HG03135 (cell line): ENCODE results near the gene TRIO.

Experiments
- ATAC-seq: cut with Tn5 transposase; IDR thresholded peaks from one replicate; pipeline ENCODE4 v1.9.1; 2021; ENCODE audit warnings: mild to moderate bottlenecking, moderate library complexity; ENCODE audit not compliant: unreplicated experiment

The TRIO gene

GRCh38 chr5:14281746-14282181, 138.6 kb downstream of the TRIO start:
- peak; percentile 70 for ATAC-seq

GRCh38 chr5:14283139-14283538, 140.0 kb downstream of the TRIO start:
- no peak for ATAC-seq

GRCh38 chr5:14284392-14285148, 141.4 kb downstream of the TRIO start:
- ATAC-seq: no peak

GRCh38 chr5:14286007-14286406, 142.9 kb downstream of the TRIO start:
- no peak for ATAC-seq

GRCh38 chr5:14286574-14287421, 143.7 kb downstream of the TRIO start:
- peak; percentile 86 for ATAC-seq

GRCh38 chr5:14292766-14293658, 149.9 kb downstream of the TRIO start:
- no peak for ATAC-seq

GRCh38 chr5:14295610-14296009, 152.5 kb downstream of the TRIO start:
- no peak for ATAC-seq

GRCh38 chr5:14296533-14297331, 153.6 kb downstream of the TRIO start:
- no peak for ATAC-seq

GRCh38 chr5:14297697-14298096, 154.6 kb downstream of the TRIO start:
- ATAC-seq: no peak

GRCh38 chr5:14298126-14298847, 155.1 kb downstream of the TRIO start:
- no peak for ATAC-seq

- ATAC-seq: no peak
These were observed 156.5 kb downstream of the TRIO start for GRCh38 chr5:14299666-14300065.

GRCh38 chr5:14301186-14301585, 158.0 kb downstream of the TRIO start:
- ATAC-seq: no peak

- no peak for ATAC-seq
These were observed 159.2 kb downstream of the TRIO start for GRCh38 chr5:14302330-14302729.

- ATAC-seq: no peak
These were observed 161.9 kb downstream of the TRIO start for GRCh38 chr5:14305045-14305444.

- no peak for ATAC-seq
These were observed 163.2 kb downstream of the TRIO start for GRCh38 chr5:14306329-14306815.

GRCh38 chr5:14308384-14309154, 165.4 kb downstream of the TRIO start:
- no peak for ATAC-seq

- no peak for ATAC-seq
These were observed 166.1 kb downstream of the TRIO start for GRCh38 chr5:14309199-14309598.

- ATAC-seq: no peak
These were observed 166.9 kb downstream of the TRIO start for GRCh38 chr5:14309878-14310531.
